GM12878 (cell line): ENCODE data around the gene WDR77. TPM values are rescaled to one million over a fixed set of nuclear protein-coding genes. Genes with fewer than 3 reads are reported as not detected.

ENCODE experiments used
- ATAC-seq: fragments of 200-7000 bp; cut with Tn5 transposase; 3 replicates; pipeline ENCODE4 v1.9.1; 2020; ENCODE audit warnings: mild to moderate bottlenecking, moderate library complexity
- BruUV-seq: library from RNA; stranded (reverse); fragments of 400-500 nt; replicated peaks from 2 replicates; lab custom pipeline; 2021; lab: Mats Ljungman, UMichigan
- CTCF ChIA-PET: fragments of 300-600 bp; sonication (Branson Sonifier 250); formaldehyde crosslinking; extraction: SDS; loops from one replicate; lab custom pipeline; 2021; ENCODE audit warnings: inconsistent platforms; lab: Yijun Ruan, JAX
- POLR2A ChIA-PET: fragments of 350-600 bp; formaldehyde crosslinking; extraction: SDS; loops from one replicate; lab custom pipeline; 2021; ENCODE audit warnings: inconsistent platforms; lab: Charles Lee
- RAD21 ChIA-PET: fragments of 300-600 bp; sonication (Branson Sonifier 250); formaldehyde crosslinking; loops from one replicate; lab custom pipeline; 2023; ENCODE audit warnings: antibody characterized with exemption; ENCODE audit not compliant: unreplicated experiment; lab: Charles Lee
- SMC1A ChIA-PET: fragments of 300-600 bp; sonication (Branson Sonifier 250); formaldehyde crosslinking; loops from one replicate; lab custom pipeline; 2023; ENCODE audit not compliant: unreplicated experiment, uncharacterized antibody; lab: Charles Lee
- DNase-seq: peaks from one replicate; pipeline ENCODE4 v3.0.0-alpha.2; 2011; ENCODE audit warnings: low read depth, low spot score
- FAIRE-seq: peaks from 3 replicates; lab custom pipeline; 2011; peaks lifted over from hg19 to GRCh38; lab: Jason Lieb, UNC
- H2AFZ ChIP-seq: 2 replicates; pipeline ENCODE4 v1.6.0; 2011; ENCODE audit warnings: low read depth, low read length, control low read depth; ENCODE audit not compliant: control insufficient read depth
- H3K27ac ChIP-seq: 2 replicates; pipeline ENCODE4 v1.5.1; 2011; ENCODE audit warnings: control low read depth; ENCODE audit not compliant: control insufficient read depth, insufficient read depth
- H3K27me3 ChIP-seq, 2 experiments: replicated peaks in 1 of 2; 2 replicates each; pipeline versions ENCODE4 v1.6.0 to v1.6.1; 2011; ENCODE audit warnings: low read length in 1 of 2; ENCODE audit not compliant: control insufficient read depth in 2 of 2, insufficient read depth in 2 of 2
- H3K36me3 ChIP-seq, 2 experiments: 2 replicates each; pipeline ENCODE4 v1.5.1; 2011; ENCODE audit warnings: low read length in 1 of 2; ENCODE audit not compliant: control insufficient read depth in 2 of 2, insufficient read depth in 2 of 2
- H3K4me1 ChIP-seq: 2 replicates; pipeline ENCODE4 v1.6.1; 2011; ENCODE audit warnings: mild to moderate bottlenecking, low read length, moderate library complexity, mixed read lengths; ENCODE audit not compliant: control insufficient read depth, insufficient read depth
- H3K4me2 ChIP-seq: 2 replicates; pipeline ENCODE4 v1.6.0; 2011; ENCODE audit warnings: control low read depth; ENCODE audit not compliant: control insufficient read depth, insufficient read depth
- H3K4me3 ChIP-seq: fragments of 200-600 bp; sonication (generic); 2 replicates; pipeline ENCODE4 v1.5.1; 2016
- H3K79me2 ChIP-seq: 2 replicates; pipeline ENCODE4 v1.6.0; 2011; ENCODE audit warnings: low read length; ENCODE audit not compliant: control insufficient read depth, insufficient read depth
- H3K9ac ChIP-seq: 2 replicates; pipeline ENCODE4 v1.8.0; 2011; ENCODE audit warnings: low read length, control low read depth, mixed read lengths; ENCODE audit not compliant: control insufficient read depth, insufficient read depth
- H3K9me3 ChIP-seq: replicated peaks from 3 replicates; pipeline ENCODE4 v1.5.1; 2011; ENCODE audit warnings: mild to moderate bottlenecking, low read length; ENCODE audit not compliant: control insufficient read depth, insufficient read depth
- H4K20me1 ChIP-seq: 2 replicates; pipeline ENCODE4 v1.6.0; 2011; ENCODE audit not compliant: control insufficient read depth, insufficient read depth
- ATF7 ChIP-seq: fragments of 450-650 bp; IDR thresholded peaks from 2 replicates; pipeline ENCODE4 v1.6.1; 2016; ENCODE audit warnings: low read depth, mild to moderate bottlenecking
- ESRRA ChIP-seq: IDR thresholded peaks from 2 replicates; pipeline ENCODE4 v1.6.1; 2012; ENCODE audit warnings: mild to moderate bottlenecking, low read length, improper control_type of control experiment
- ETV6 ChIP-seq, 2 experiments: fragments of 450-650 bp in 1 of 2; IDR thresholded peaks in 1 of 2; conservative IDR thresholded peaks in 1 of 2; 2 replicates each; pipeline ENCODE4 v1.6.1; 2014; ENCODE audit warnings: antibody characterized with exemption in 1 of 2, borderline replicate concordance in 1 of 2, low read depth in 1 of 2, mild to moderate bottlenecking in 1 of 2, moderate library complexity in 1 of 2
- JUNB ChIP-seq: IDR thresholded peaks from 2 replicates; pipeline ENCODE4 v1.6.1; 2016; ENCODE audit warnings: antibody characterized with exemption, mild to moderate bottlenecking
- JUND ChIP-seq: IDR thresholded peaks from 2 replicates; pipeline ENCODE4 v1.6.1; 2012; ENCODE audit warnings: low read depth, mild to moderate bottlenecking, low read length, improper control_type of control experiment, moderate library complexity
- KAT2A ChIP-seq: conservative IDR thresholded peaks from 2 replicates; pipeline ENCODE4 v1.6.1; 2011; ENCODE audit warnings: low read depth, low read length; ENCODE audit not compliant: control insufficient read depth
- MTA2 ChIP-seq: fragments of 450-650 bp; IDR thresholded peaks from 2 replicates; pipeline ENCODE4 v1.6.1; 2016; ENCODE audit warnings: low read depth, mild to moderate bottlenecking, moderate library complexity
- SREBF1 ChIP-seq: IDR thresholded peaks from 2 replicates; pipeline ENCODE4 v1.6.1; 2012; ENCODE audit warnings: mild to moderate bottlenecking, low read length
- YY1 ChIP-seq: IDR thresholded peaks from 2 replicates; pipeline ENCODE4 v1.6.1; 2011; ENCODE audit warnings: low read depth, mild to moderate bottlenecking, low read length
- WGBS: methylation state at CpG from one replicate; pipeline ENCODE4 v1.1.6; 2016; ENCODE audit warnings: low lambda C conversion rate; ENCODE audit not compliant: insufficient replicate concordance, insufficient coverage; ENCODE audit errors: missing lambda C conversion rate; 5-methylcytosine and 5-hydroxymethylcytosine counted together
- in situ Hi-C: fragments of 300-500 bp; cut with MboI; formaldehyde crosslinking; loops from 9 replicates; pipeline ENCODE4 v1.14.3; 2018; ENCODE audit warnings: mixed read lengths
- intact Hi-C: fragments of 100-400 bp; cut with micrococcal nuclease; formaldehyde crosslinking; loops from one replicate; pipeline ENCODE4 v1.14.2; 2022; ENCODE audit not compliant: unreplicated experiment
- polyA plus RNA-seq, 11 experiments: library from polyadenylated mRNA; depleted of rRNA in 4 of 11; unstranded in 6 of 11; stranded (reverse) in 5 of 11; fragments of >200 nt; fragmentation: Nextera tagmentation in 4 of 11; fragmentation: Illumina TruSeq in 1 of 11; extraction: Ambion mirVana in 4 of 11; extraction: Trizol in 1 of 11; gene quantifications; 1 replicate in 1 of 11; 2 replicates in 10 of 11; pipeline versions ENCODE4 v1.2.1 to v1.2.3, GENCODE V29; 2011 to 2016; ENCODE audit warnings: inconsistent platforms in 2 of 11, missing spikeins in 2 of 11, low read depth in 1 of 11
- total RNA-seq, 4 experiments: library from RNA; depleted of rRNA in 3 of 4; stranded (reverse); fragments of >200 nt in 3 of 4; fragmentation: Illumina TruSeq in 1 of 4; extraction: Trizol in 1 of 4; gene quantifications; 2 replicates each; pipeline versions ENCODE4 v1.2.1 to v1.2.3, GENCODE V29; 2013 to 2021
- TF ChIP-seq, protein P1 (sequence below): fragments of 450-650 bp; IDR thresholded peaks from 2 replicates; pipeline ENCODE4 v1.6.1; 2016; ENCODE audit warnings: mild to moderate bottlenecking, moderate library complexity, borderline replicate concordance
- TF ChIP-seq, protein P2 (sequence below): IDR thresholded peaks from 2 replicates; pipeline ENCODE4 v1.6.1; 2012; ENCODE audit warnings: low read depth, low read length, improper control_type of control experiment
- TF ChIP-seq, protein P3 (sequence below): fragments of 450-650 bp; IDR thresholded peaks from 2 replicates; pipeline ENCODE4 v1.6.1; 2017; ENCODE audit warnings: mild to moderate bottlenecking, moderate library complexity
- TF ChIP-seq, protein P4 (sequence below): IDR thresholded peaks from 2 replicates; pipeline ENCODE4 v1.6.1; 2011; ENCODE audit warnings: low read depth, mild to moderate bottlenecking, low read length, moderate library complexity, borderline replicate concordance; ENCODE audit errors: extremely low read depth

WDR77 gene
- total and polyA plus RNA-seq, 10 of the 15 experiments (the other 5 are each of a cell fraction or from before 2014, with no cell fraction given) = 12.7 to 167 (median 67.1) TPM

DNA sequence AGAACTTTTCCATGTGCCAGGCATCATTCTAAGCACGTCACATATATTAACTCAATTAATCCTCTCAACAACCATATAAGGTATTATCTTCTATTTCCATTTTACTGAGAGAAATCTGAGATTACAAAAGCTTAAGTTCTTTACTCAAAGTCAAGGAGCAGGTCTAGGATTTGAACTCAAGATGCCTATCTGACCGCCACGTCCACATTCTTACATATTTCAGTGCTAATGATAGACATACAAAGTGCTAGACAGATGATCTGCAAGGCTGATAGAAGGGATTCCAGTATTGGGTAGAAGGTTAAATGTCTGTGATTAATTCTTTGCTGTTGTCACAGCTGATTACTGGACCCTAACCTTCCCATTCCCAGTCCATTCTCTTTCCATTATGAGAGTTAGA is 4.7 kb upstream of the WDR77 start (continued):
- TF ChIP-seq, protein P1, sequence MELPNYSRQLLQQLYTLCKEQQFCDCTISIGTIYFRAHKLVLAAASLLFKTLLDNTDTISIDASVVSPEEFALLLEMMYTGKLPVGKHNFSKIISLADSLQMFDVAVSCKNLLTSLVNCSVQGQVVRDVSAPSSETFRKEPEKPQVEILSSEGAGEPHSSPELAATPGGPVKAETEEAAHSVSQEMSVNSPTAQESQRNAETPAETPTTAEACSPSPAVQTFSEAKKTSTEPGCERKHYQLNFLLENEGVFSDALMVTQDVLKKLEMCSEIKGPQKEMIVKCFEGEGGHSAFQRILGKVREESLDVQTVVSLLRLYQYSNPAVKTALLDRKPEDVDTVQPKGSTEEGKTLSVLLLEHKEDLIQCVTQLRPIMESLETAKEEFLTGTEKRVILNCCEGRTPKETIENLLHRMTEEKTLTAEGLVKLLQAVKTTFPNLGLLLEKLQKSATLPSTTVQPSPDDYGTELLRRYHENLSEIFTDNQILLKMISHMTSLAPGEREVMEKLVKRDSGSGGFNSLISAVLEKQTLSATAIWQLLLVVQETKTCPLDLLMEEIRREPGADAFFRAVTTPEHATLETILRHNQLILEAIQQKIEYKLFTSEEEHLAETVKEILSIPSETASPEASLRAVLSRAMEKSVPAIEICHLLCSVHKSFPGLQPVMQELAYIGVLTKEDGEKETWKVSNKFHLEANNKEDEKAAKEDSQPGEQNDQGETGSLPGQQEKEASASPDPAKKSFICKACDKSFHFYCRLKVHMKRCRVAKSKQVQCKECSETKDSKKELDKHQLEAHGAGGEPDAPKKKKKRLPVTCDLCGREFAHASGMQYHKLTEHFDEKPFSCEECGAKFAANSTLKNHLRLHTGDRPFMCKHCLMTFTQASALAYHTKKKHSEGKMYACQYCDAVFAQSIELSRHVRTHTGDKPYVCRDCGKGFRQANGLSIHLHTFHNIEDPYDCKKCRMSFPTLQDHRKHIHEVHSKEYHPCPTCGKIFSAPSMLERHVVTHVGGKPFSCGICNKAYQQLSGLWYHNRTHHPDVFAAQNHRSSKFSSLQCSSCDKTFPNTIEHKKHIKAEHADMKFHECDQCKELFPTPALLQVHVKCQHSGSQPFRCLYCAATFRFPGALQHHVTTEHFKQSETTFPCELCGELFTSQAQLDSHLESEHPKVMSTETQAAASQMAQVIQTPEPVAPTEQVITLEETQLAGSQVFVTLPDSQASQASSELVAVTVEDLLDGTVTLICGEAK = no peak
- no peak for TF ChIP-seq KAT2A
- no peak for TF ChIP-seq YY1
- no peak for TF ChIP-seq JUND
- TF ChIP-seq, protein P2, sequence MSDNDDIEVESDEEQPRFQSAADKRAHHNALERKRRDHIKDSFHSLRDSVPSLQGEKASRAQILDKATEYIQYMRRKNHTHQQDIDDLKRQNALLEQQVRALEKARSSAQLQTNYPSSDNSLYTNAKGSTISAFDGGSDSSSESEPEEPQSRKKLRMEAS = no peak
- TF ChIP-seq JUNB = no peak
- TF ChIP-seq ETV6 (conservative IDR thresholded peaks at IDR 0.05 in 1 of 2, IDR thresholded peaks at IDR 0.05 in 1 of 2; ENCODE audit: borderline replicate concordance in 1 of 2, low read depth in 1 of 2) = no peak

DNA sequence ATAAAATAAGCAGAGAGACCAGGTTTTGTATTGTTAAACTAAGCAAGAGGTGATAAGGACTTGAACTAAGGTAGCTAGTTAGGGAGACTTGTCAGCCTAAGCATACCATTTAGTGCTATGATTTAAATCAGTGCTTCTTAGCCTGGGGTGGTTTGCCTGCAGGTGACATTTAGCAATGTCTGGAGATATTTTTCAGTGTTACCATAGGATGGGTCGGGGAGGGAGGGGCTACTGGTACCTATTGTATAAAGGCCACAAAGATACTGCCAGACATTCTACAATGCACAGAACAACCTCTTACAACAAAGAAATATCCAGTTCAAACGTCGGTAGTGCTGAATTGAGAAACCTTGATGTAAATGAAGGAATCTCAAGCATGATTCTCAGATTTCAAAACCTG is 3.5 kb upstream of the WDR77 start:
- in situ Hi-C loops = no loop called here
- SMC1A ChIA-PET = interaction anchor here (0.9 to 2.6 kb wide), 13 partner anchors 10 to 316 kb away, joined by 3 to 11 read pairs (median 4); no protein-coding TSS in a partner anchor
- no peak overlapping the region for H2AFZ ChIP-seq
- no peak for FAIRE-seq
- no peak overlapping the region for H3K27ac ChIP-seq
- no peak overlapping the region for H3K9ac ChIP-seq
- RAD21 ChIA-PET = interaction anchor here (0.6 to 2.6 kb wide), 3 partner anchors 24 to 230 kb away, joined by 3 to 13 read pairs (median 12); no protein-coding TSS in a partner anchor
- POLR2A ChIA-PET = interaction anchor here (0.7 to 1.4 kb wide), 6 partner anchors 10 to 240 kb away, joined by 3 to 6 read pairs (median 3); no protein-coding TSS in a partner anchor
- H3K79me2 ChIP-seq = peaks cover 73% of the 10 kb centered on the region
- H4K20me1 ChIP-seq = no peaks in the 10 kb centered on the region
- H3K4me2 ChIP-seq = no peak overlapping the region
- CTCF ChIA-PET = interaction anchor here (1.2 to 5.0 kb wide), 5 partner anchors 11 to 302 kb away, joined by 3 to 32 read pairs (median 4); no protein-coding TSS in a partner anchor
- H3K36me3 ChIP-seq = peaks cover 2 to 3% of the 10 kb centered on the region in 2 experiments; a peak in 3 of 4 replicates
- TF ChIP-seq, protein P3, sequence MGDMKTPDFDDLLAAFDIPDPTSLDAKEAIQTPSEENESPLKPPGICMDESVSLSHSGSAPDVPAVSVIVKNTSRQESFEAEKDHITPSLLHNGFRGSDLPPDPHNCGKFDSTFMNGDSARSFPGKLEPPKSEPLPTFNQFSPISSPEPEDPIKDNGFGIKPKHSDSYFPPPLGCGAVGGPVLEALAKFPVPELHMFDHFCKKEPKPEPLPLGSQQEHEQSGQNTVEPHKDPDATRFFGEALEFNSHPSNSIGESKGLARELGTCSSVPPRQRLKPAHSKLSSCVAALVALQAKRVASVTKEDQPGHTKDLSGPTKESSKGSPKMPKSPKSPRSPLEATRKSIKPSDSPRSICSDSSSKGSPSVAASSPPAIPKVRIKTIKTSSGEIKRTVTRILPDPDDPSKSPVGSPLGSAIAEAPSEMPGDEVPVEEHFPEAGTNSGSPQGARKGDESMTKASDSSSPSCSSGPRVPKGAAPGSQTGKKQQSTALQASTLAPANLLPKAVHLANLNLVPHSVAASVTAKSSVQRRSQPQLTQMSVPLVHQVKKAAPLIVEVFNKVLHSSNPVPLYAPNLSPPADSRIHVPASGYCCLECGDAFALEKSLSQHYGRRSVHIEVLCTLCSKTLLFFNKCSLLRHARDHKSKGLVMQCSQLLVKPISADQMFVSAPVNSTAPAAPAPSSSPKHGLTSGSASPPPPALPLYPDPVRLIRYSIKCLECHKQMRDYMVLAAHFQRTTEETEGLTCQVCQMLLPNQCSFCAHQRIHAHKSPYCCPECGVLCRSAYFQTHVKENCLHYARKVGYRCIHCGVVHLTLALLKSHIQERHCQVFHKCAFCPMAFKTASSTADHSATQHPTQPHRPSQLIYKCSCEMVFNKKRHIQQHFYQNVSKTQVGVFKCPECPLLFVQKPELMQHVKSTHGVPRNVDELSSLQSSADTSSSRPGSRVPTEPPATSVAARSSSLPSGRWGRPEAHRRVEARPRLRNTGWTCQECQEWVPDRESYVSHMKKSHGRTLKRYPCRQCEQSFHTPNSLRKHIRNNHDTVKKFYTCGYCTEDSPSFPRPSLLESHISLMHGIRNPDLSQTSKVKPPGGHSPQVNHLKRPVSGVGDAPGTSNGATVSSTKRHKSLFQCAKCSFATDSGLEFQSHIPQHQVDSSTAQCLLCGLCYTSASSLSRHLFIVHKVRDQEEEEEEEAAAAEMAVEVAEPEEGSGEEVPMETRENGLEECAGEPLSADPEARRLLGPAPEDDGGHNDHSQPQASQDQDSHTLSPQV = no peak
- TF ChIP-seq MTA2 (no peak), SREBF1 (no peak), ATF7 (no peak), ESRRA (no peak), ETV6 (conservative IDR thresholded peaks at IDR 0.05 in 1 of 2, IDR thresholded peaks at IDR 0.05 in 1 of 2; ENCODE audit: borderline replicate concordance in 1 of 2, low read depth in 1 of 2) (no peak)
- TF ChIP-seq, protein P4, sequence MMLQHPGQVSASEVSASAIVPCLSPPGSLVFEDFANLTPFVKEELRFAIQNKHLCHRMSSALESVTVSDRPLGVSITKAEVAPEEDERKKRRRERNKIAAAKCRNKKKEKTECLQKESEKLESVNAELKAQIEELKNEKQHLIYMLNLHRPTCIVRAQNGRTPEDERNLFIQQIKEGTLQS = no peak
- DNase-seq = no peak
- ATAC-seq = no peak
- 77% methylated on average over 3 of the region's 3 CpGs for WGBS
- BruUV-seq = no TSS peak
- peaks cover 15% of the 10 kb centered on the region for H3K4me1 ChIP-seq
- intact Hi-C loops = no loop called here
- no peaks in the 10 kb centered on the region for H3K9me3 ChIP-seq
- H3K27me3 ChIP-seq = no peaks in the 10 kb centered on the region
- no peak overlapping the region for H3K4me3 ChIP-seq
